K562 (cell line): ENCODE results near the gene B3GNT4. TPM values are rescaled to one million over a fixed set of nuclear protein-coding genes. Genes with fewer than 3 reads are reported as not detected.

ENCODE experiments used
- ATAC-seq: fragments of 200-7000 bp; cut with Tn5 transposase; 3 replicates; pipeline ENCODE4 v1.9.1; 2020; ENCODE audit warnings: moderate library complexity
- BruUV-seq: library from RNA; stranded (reverse); fragments of 400-500 nt; replicated peaks from 2 replicates; lab custom pipeline; 2021; lab: Mats Ljungman, UMichigan
- CTCF ChIA-PET: fragments of 300-600 bp; formaldehyde crosslinking; extraction: SDS; loops from one replicate; lab custom pipeline; 2021; ENCODE audit warnings: low intra/inter-chr PET ratio; lab: Yijun Ruan, JAX
- POLR2A ChIA-PET: fragments of 300-600, 350-650 bp; sonication (Branson Sonifier 250); formaldehyde crosslinking; extraction: SDS; loops from one replicate; lab custom pipeline; 2021; ENCODE audit warnings: antibody characterized with exemption, inconsistent platforms; lab: Yijun Ruan, JAX
- DNase-seq, 4 experiments: peaks; one replicate each; pipeline versions ENCODE4 v3.0.0 to v3.0.0-alpha.2; 2011 to 2018; ENCODE audit warnings: low spot score in 3 of 4, mixed read lengths in 3 of 4; ENCODE audit errors: extremely low read depth in 1 of 4
- FAIRE-seq: peaks from 2 replicates; lab custom pipeline; 2011; peaks lifted over from hg19 to GRCh38; lab: Jason Lieb, UNC
- H2AFZ ChIP-seq: 2 replicates; pipeline ENCODE4 v1.6.0; 2011; ENCODE audit warnings: low read depth, low read length, control low read depth, inconsistent platforms
- H3K27ac ChIP-seq: fragments of 200-600 bp; 3 replicates; pipeline ENCODE4 v1.8.0; 2011; ENCODE audit warnings: low read depth, mild to moderate bottlenecking, control low read depth, inconsistent platforms, low read length, moderate library complexity, mixed read lengths; ENCODE audit errors: extremely low read depth
- H3K27me3 ChIP-seq, 2 experiments: fragments of 300-600 bp in 1 of 2; 2 replicates in 1 of 2; 3 replicates in 1 of 2; pipeline versions ENCODE4 v1.6.0 to v1.8.0; 2011; ENCODE audit warnings: inconsistent platforms in 2 of 2, low read length in 2 of 2, mild to moderate bottlenecking in 1 of 2, mixed read lengths in 1 of 2, moderate library complexity in 1 of 2; ENCODE audit not compliant: control insufficient read depth in 2 of 2, insufficient read depth in 2 of 2
- H3K36me3 ChIP-seq: fragments of 300-600 bp; 3 replicates; pipeline ENCODE4 v1.8.0; 2011; ENCODE audit warnings: mild to moderate bottlenecking, low read length, inconsistent platforms; ENCODE audit not compliant: control insufficient read depth, insufficient read depth
- H3K4me1 ChIP-seq, 2 experiments: fragments of 200-600 bp in 1 of 2; replicated peaks in 1 of 2; 2 replicates in 1 of 2; 3 replicates in 1 of 2; pipeline versions ENCODE4 v1.5.1 to v1.8.0; 2011; ENCODE audit warnings: inconsistent platforms in 2 of 2, low read length in 2 of 2, mild to moderate bottlenecking in 1 of 2, mixed read lengths in 1 of 2, moderate library complexity in 1 of 2; ENCODE audit not compliant: control insufficient read depth in 2 of 2, insufficient read depth in 2 of 2
- H3K4me2 ChIP-seq: 2 replicates; pipeline ENCODE4 v1.6.1; 2011; ENCODE audit warnings: low read length, control low read depth, inconsistent platforms, mixed read lengths; ENCODE audit not compliant: insufficient read depth
- H3K4me3 ChIP-seq: fragments of 200-600 bp; sonication (generic), shearing (Covaris generic); 2 replicates; pipeline ENCODE4 v1.5.1; 2016; ENCODE audit warnings: control low read depth, inconsistent platforms
- H3K79me2 ChIP-seq: fragments of 200-600 bp; 3 replicates; pipeline ENCODE4 v1.8.0; 2011; ENCODE audit warnings: low read length, inconsistent platforms; ENCODE audit not compliant: control insufficient read depth, insufficient read depth
- H3K9ac ChIP-seq, 2 experiments: 2 replicates each; pipeline versions ENCODE4 v1.6.0 to v1.6.1; 2011; ENCODE audit warnings: low read depth in 2 of 2, low read length in 2 of 2, control low read depth in 1 of 2, inconsistent platforms in 1 of 2, mild to moderate bottlenecking in 1 of 2, mixed read lengths in 1 of 2; ENCODE audit not compliant: insufficient read depth in 1 of 2
- H3K9me1 ChIP-seq: one replicate; pipeline ENCODE4 v1.6.0; 2011; ENCODE audit warnings: inconsistent platforms, mild to moderate bottlenecking, low read length, moderate library complexity; ENCODE audit not compliant: control insufficient read depth, insufficient read depth
- H3K9me3 ChIP-seq: replicated peaks from 2 replicates; pipeline ENCODE4 v1.5.1; 2011; ENCODE audit warnings: low read depth, low read length, inconsistent platforms; ENCODE audit not compliant: control insufficient read depth, insufficient read depth
- H4K20me1 ChIP-seq: replicated peaks from 2 replicates; pipeline ENCODE4 v1.6.1; 2011; ENCODE audit warnings: low read length, inconsistent platforms, mixed read lengths; ENCODE audit not compliant: control insufficient read depth, insufficient read depth
- TCFL5 ChIP-seq: fragments of 250-450 bp; sonication (Bioruptor Pico); conservative IDR thresholded peaks from 2 replicates; pipeline ENCODE4 v1.6.1; 2021; ENCODE audit warnings: mild to moderate bottlenecking, moderate library complexity, matching md5 sums
- ZBTB40 ChIP-seq, 2 experiments: fragments of 450-650 bp in 1 of 2; sonication (generic) in 1 of 2; formaldehyde crosslinking in 1 of 2; IDR thresholded peaks; 2 replicates each; pipeline versions ENCODE4 v1.7.1 to v1.9.0; 2016 to 2022; ENCODE audit warnings: inconsistent platforms in 1 of 2, mild to moderate bottlenecking in 1 of 2, missing genetic modification reagents in 1 of 2
- WGBS: fragments of 100-300 bp; shearing (Covaris generic); methylation state at CpG from one replicate; pipeline ENCODE4 v1.1.6; 2016; ENCODE audit warnings: low coverage, mixed read lengths; ENCODE audit not compliant: insufficient coverage; ENCODE audit errors: missing lambda C conversion rate; 5-methylcytosine and 5-hydroxymethylcytosine counted together
- in situ Hi-C: fragments of 300-500 bp; cut with MboI; formaldehyde crosslinking; loops from 4 replicates; pipeline ENCODE4 v1.15.0; 2018; ENCODE audit warnings: inconsistent platforms, mixed read lengths
- intact Hi-C: fragments of 100-400 bp; cut with micrococcal nuclease; formaldehyde crosslinking; loops from 2 replicates; pipeline ENCODE4 v1.14.2; 2022
- polyA plus RNA-seq, 8 experiments: library from polyadenylated mRNA; depleted of rRNA in 4 of 8; stranded (reverse) in 5 of 8; unstranded in 3 of 8; fragments of >200 nt; fragmentation: Nextera tagmentation in 2 of 8; fragmentation: Illumina TruSeq in 1 of 8; extraction: Ambion mirVana in 2 of 8; extraction: Trizol in 1 of 8; gene quantifications; 2 replicates each; pipeline versions ENCODE4 v1.2.1 to v1.2.3, GENCODE V29; 2011 to 2014; ENCODE audit warnings: inconsistent platforms in 1 of 8, missing spikeins in 1 of 8
- total RNA-seq, 7 experiments: library from RNA; depleted of rRNA in 6 of 7; stranded (reverse); fragments of >200 nt in 6 of 7; fragmentation: Illumina TruSeq in 2 of 7; extraction: Trizol in 2 of 7; gene quantifications; 2 replicates each; pipeline versions ENCODE4 v1.2.1 to v1.2.3, GENCODE V29; 2011 to 2021; ENCODE audit warnings: low replicate concordance in 1 of 7

B3GNT4 gene
- total and polyA plus RNA-seq, 9 of the 15 experiments (the other 6 are each of a cell fraction or from before 2014, with no cell fraction given): 0.17 to 3.2 (median 1.3) TPM

DNA sequence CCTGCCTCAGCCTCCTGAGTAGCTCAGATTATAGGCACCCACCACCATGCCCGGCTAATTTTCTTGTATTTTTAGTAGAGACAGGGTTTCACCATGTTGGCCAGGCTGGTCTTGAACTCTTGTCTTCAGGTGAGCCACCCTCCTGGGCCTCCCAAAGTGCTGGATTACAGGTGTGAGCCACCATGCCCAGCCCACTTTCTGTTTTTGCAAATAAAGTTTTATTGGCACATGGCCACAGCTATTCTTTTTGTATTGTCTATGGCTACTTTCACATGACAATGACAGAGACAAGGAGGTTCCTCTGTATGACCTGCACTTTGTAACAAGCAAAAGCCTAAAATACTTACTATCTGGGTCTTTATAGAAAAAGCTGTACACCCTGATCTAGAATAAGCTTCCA, 42.0 kb downstream of the B3GNT4 start:
- peaks cover 33% of the 10 kb centered on the region for H3K36me3 ChIP-seq
- H3K4me2 ChIP-seq: no peak overlapping the region
- intact Hi-C loops: no loop called here
- POLR2A ChIA-PET: interaction anchor here (0.7 to 1.6 kb wide), 4 partner anchors 9 to 22 kb away, joined by 3 to 6 read pairs (median 4); partner anchors contain the start of gene VPS33A
- no peak for FAIRE-seq
- no peak overlapping the region for H2AFZ ChIP-seq
- H4K20me1 ChIP-seq: no peaks in the 10 kb centered on the region
- H3K27me3 ChIP-seq: no peaks in the 10 kb centered on the region
- CTCF ChIA-PET: no interaction called here
- H3K27ac ChIP-seq: no peak overlapping the region
- H3K4me3 ChIP-seq: no peak overlapping the region
- H3K79me2 ChIP-seq: no peaks in the 10 kb centered on the region
- 73% methylated on average over 1 of the region's 1 CpG for WGBS
- no peak for DNase-seq
- in situ Hi-C loops: no loop called here
- no TSS peak for BruUV-seq
- TF ChIP-seq ZBTB40 (IDR thresholded peaks at IDR 0.05) (peak; percentile 95), ZBTB40 (CRISPR knock-in tag; IDR thresholded peaks at IDR 0.05) (peak; percentile 87), TCFL5 (CRISPR knock-in tag) (no peak)
- ATAC-seq: no peak
- no peaks in the 10 kb centered on the region for H3K9me1 ChIP-seq
- no peaks in the 10 kb centered on the region for H3K9me3 ChIP-seq
- H3K4me1 ChIP-seq: peaks cover 2 to 9% of the 10 kb centered on the region in 2 experiments; a peak in 3 of 5 replicates
- no peak overlapping the region for H3K9ac ChIP-seq
